Gastrocnemius medialis (tissue), 4 donors: Measurements from ENCODE around the gene RIMS3. TPM values are rescaled to one million over a fixed set of nuclear protein-coding genes. Genes with fewer than 3 reads are reported as not detected.

Experiments
- ATAC-seq, 2 donors: fragments of 150-250 bp; one replicate each; pipeline ENCODE4 v1.9.1; 2016
- DNase-seq, 2 donors: peaks; one replicate each; pipeline ENCODE4 v3.0.0-alpha.2; 2019
- H3K27ac ChIP-seq, 4 donors: fragments of 200-600 bp; sonication (generic); 1 replicate in 1 of 4; 2 replicates in 3 of 4; pipeline ENCODE4 v1.5.1; 2016 to 2018; ENCODE audit warnings: mild to moderate bottlenecking in 2 of 4, moderate library complexity in 1 of 4
- H3K27me3 ChIP-seq, 3 donors: fragments of 200-600 bp; sonication (generic) in 2 of 3; 1 replicate in 1 of 3; 2 replicates in 2 of 3; pipeline versions ENCODE4 v1.5.1 to v1.6.0; 2016 to 2019; ENCODE audit warnings: mild to moderate bottlenecking in 1 of 3, moderate library complexity in 1 of 3
- H3K36me3 ChIP-seq, 2 donors: fragments of 200-600 bp; sonication (generic) in 1 of 2; one replicate each; pipeline ENCODE4 v1.5.1; 2017 to 2018
- H3K4me1 ChIP-seq, 2 donors: fragments of 200-600 bp; sonication (generic) in 1 of 2; one replicate each; pipeline ENCODE4 v1.5.1; 2016 to 2017; ENCODE audit warnings: mild to moderate bottlenecking in 2 of 2
- H3K4me3 ChIP-seq, 4 donors: fragments of 200-600 bp; sonication (generic) in 3 of 4; 1 replicate in 1 of 4; 2 replicates in 3 of 4; pipeline ENCODE4 v1.5.1; 2016 to 2019; ENCODE audit warnings: mild to moderate bottlenecking in 2 of 4
- H3K9me3 ChIP-seq, 3 donors: fragments of 200-600 bp; sonication (generic) in 2 of 3; 1 replicate in 1 of 3; 2 replicates in 2 of 3; pipeline ENCODE4 v1.5.1; 2016 to 2019
- POLR2A ChIP-seq, 2 donors: fragments of 450-650 bp; IDR thresholded peaks; one replicate each; pipeline ENCODE4 v1.6.1; 2017; ENCODE audit warnings: antibody characterized with exemption in 2 of 2, mild to moderate bottlenecking in 2 of 2, moderate library complexity in 2 of 2
- in situ Hi-C, 4 donors: fragments of 200-750 bp; cut with MboI; loops; one replicate each; pipeline versions ENCODE4 v1.15.0 to v1.8.0; 2017; ENCODE audit warnings: low sequenced_read_pairs in 4 of 4
- intact Hi-C: fragments of 100-400 bp; cut with DNase I; formaldehyde crosslinking; loops from one replicate; pipeline ENCODE4 v1.15.1; 2023; ENCODE audit warnings: low total_unique reads
- total RNA-seq, 4 donors: library from RNA; depleted of rRNA; stranded (reverse); fragments of >200 nt; gene quantifications; one replicate each; pipeline versions ENCODE4 v1.1.0 to v1.2.3, GENCODE V29; 2016
- TF ChIP-seq, protein P1 (sequence below), 5 experiments: fragments of 450-650 bp in 3 of 5; fragments of 200-600 bp in 2 of 5; sonication (generic) in 2 of 5; IDR thresholded peaks in 4 of 5; conservative IDR thresholded peaks in 1 of 5; 1 replicate in 4 of 5; 2 replicates in 1 of 5; pipeline ENCODE4 v1.5.1; 2016 to 2019; ENCODE audit warnings: antibody characterized with exemption in 5 of 5, mild to moderate bottlenecking in 3 of 5, moderate library complexity in 3 of 5

Gene RIMS3
- total RNA-seq, 4 donors from 2014 or later: 0.31 to 0.67 (median 0.44) TPM

DNA sequence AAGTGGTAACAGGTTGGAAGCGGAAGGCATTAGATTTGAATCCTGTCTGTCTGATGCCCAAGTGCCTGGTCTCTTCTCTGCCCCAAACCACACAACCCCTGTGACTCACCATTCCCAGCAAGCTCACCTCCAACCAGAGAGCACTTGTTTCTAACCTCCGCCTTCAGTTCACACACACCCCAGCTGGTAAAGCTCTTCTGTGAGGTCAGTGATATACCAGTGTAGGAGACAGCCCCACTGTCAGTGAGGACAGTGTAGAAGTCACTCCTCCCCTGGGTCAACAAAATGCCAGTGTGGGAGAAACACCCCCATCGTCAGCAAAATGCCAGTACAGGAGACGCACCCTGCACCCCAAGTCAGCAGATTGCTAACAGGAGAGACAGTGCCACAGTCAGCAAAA lies 2.6 kb downstream of the RIMS3 start:
- no peak overlapping the region for H3K4me3 ChIP-seq
- H3K36me3 ChIP-seq: no peaks in the 10 kb centered on the region
- H3K4me1 ChIP-seq: peaks cover 4 to 6% of the 10 kb centered on the region in 2 donors
- in situ Hi-C loops: no loop called here
- no peak for ATAC-seq
- no peak for TF ChIP-seq POLR2A (IDR thresholded peaks at IDR 0.05)
- TF ChIP-seq, protein P1, sequence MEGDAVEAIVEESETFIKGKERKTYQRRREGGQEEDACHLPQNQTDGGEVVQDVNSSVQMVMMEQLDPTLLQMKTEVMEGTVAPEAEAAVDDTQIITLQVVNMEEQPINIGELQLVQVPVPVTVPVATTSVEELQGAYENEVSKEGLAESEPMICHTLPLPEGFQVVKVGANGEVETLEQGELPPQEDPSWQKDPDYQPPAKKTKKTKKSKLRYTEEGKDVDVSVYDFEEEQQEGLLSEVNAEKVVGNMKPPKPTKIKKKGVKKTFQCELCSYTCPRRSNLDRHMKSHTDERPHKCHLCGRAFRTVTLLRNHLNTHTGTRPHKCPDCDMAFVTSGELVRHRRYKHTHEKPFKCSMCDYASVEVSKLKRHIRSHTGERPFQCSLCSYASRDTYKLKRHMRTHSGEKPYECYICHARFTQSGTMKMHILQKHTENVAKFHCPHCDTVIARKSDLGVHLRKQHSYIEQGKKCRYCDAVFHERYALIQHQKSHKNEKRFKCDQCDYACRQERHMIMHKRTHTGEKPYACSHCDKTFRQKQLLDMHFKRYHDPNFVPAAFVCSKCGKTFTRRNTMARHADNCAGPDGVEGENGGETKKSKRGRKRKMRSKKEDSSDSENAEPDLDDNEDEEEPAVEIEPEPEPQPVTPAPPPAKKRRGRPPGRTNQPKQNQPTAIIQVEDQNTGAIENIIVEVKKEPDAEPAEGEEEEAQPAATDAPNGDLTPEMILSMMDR (IDR thresholded peaks at IDR 0.05 in 4 of 5, conservative IDR thresholded peaks at IDR 0.05 in 1 of 5): no peak
- no peak overlapping the region for H3K27ac ChIP-seq
- no peaks in the 10 kb centered on the region for H3K27me3 ChIP-seq
- DNase-seq: no peak
- intact Hi-C loops: no loop called here
- no peaks in the 10 kb centered on the region for H3K9me3 ChIP-seq

DNA sequence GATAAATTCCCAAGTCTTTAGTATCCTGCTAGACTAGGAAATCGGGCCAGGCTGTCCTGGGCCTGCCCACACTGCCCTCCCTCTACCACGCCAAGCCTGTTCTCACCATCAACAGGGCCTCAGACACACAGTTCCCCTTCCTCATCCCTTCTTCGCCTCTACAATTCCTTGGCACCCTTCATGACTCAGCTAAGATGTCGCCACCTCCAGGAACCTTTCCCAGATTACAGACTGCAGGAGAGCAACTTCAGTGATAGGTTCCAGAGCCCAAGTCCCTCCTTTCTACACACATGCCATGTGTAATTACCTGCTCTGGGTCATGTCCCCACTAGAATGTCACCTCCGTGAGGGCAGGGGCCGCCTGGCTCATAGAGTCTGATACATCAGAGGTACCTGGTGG lies 3.3 kb downstream of the RIMS3 start:
- no peaks in the 10 kb centered on the region for H3K9me3 ChIP-seq
- in situ Hi-C loops (no loop called here), intact Hi-C loops (no loop called here)
- H3K27ac ChIP-seq: no peak overlapping the region
- H3K4me3 ChIP-seq: no peak overlapping the region
- H3K36me3 ChIP-seq: no peaks in the 10 kb centered on the region
- TF ChIP-seq, protein P1 (IDR thresholded peaks at IDR 0.05 in 4 of 5, conservative IDR thresholded peaks at IDR 0.05 in 1 of 5): no peak
- TF ChIP-seq POLR2A (IDR thresholded peaks at IDR 0.05): no peak
- H3K27me3 ChIP-seq: no peaks in the 10 kb centered on the region
- H3K4me1 ChIP-seq: peaks cover 4 to 6% of the 10 kb centered on the region in 2 donors
- ATAC-seq: no peak
- no peak for DNase-seq

DNA sequence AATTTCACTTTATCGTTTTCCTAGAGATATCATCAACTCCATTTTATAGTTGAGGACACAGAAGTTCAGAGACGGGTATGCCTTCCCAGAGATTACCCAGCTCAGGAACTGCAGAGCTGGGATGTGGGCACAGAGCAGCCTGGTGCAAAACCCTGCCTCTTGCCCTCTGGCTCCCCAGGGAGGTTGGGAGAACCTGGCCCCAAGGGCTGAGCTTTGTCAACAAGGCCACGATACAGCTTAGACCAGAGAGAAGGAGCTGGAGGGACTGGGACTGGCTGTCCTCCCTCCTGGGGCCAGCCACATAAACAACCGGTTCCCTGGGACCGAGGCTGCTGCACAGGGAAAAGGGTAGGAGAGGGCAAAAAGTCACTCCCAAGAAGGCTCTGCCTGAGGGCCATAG lies 3.8 kb downstream of the RIMS3 start:
- in situ Hi-C loops (no loop called here), intact Hi-C loops (no loop called here)
- DNase-seq: no peak
- Histone ChIP-seq H3K9me3 (no peaks in the 10 kb centered on the region), H3K27me3 (no peaks in the 10 kb centered on the region), H3K4me1 (peaks cover 4 to 6% of the 10 kb centered on the region in 2 donors), H3K4me3 (no peak overlapping the region), H3K36me3 (no peaks in the 10 kb centered on the region), H3K27ac (no peak overlapping the region)
- TF ChIP-seq, protein P1 (IDR thresholded peaks at IDR 0.05 in 4 of 5, conservative IDR thresholded peaks at IDR 0.05 in 1 of 5): no peak
- TF ChIP-seq POLR2A (IDR thresholded peaks at IDR 0.05): no peak
- ATAC-seq: no peak

DNA sequence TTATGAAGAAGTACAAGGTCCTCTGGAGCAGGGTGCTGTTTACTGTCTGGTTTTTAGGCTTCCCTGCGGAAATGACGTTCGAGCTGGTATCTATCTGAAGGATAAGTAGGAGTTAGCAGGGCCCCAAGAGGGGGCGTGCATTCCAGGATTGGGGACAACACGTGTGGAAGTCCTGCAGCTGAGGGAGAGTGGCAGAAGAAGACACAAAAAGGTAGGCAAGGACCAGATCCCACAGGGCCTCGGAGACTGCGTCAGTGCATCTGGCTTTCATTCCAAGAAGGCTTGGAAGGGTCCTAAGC lies 5.9 kb downstream of the RIMS3 start:
- no peak overlapping the region for H3K27ac ChIP-seq
- no peaks in the 10 kb centered on the region for H3K4me1 ChIP-seq
- no peaks in the 10 kb centered on the region for H3K36me3 ChIP-seq
- DNase-seq: no peak
- intact Hi-C loops: no loop called here
- no peaks in the 10 kb centered on the region for H3K27me3 ChIP-seq
- in situ Hi-C loops: no loop called here
- ATAC-seq: no peak
- H3K9me3 ChIP-seq: no peaks in the 10 kb centered on the region
- H3K4me3 ChIP-seq: no peak overlapping the region
- TF ChIP-seq, protein P1 (IDR thresholded peaks at IDR 0.05 in 4 of 5, conservative IDR thresholded peaks at IDR 0.05 in 1 of 5): no peak
- TF ChIP-seq POLR2A (IDR thresholded peaks at IDR 0.05): no peak
